ENCODE data around the gene ACKR4.

The ACKR4 gene

GRCh38 chr3:132629928-132630327 is 32.9 kb downstream of the ACKR4 start:
- Histone ChIP-seq H3K27me3 (ENCODE audit: insufficient read depth, low read length, poor library complexity) (no peaks in the 10 kb centered on the region), H3K4me1 (ENCODE audit: insufficient read depth, low read length) (no peaks in the 10 kb centered on the region), H4K20me1 (ENCODE audit: insufficient read depth, low read length) (no peaks in the 10 kb centered on the region), H2AFZ (ENCODE audit: low read depth, low read length) (no peak overlapping the region), H3K4me3 (ENCODE audit: low read depth in 1 of 2, low read length in 2 of 2) (no peak overlapping the region), H3K27ac (ENCODE audit: low read length) (no peak overlapping the region), H3K79me2 (ENCODE audit: insufficient read depth, low read length) (no peaks in the 10 kb centered on the region), H3K9me3 (ENCODE audit: insufficient read depth, low read length, severe bottlenecking) (no peaks in the 10 kb centered on the region), H3K4me2 (ENCODE audit: insufficient read depth, low read length) (no peak overlapping the region), H3K36me3 (ENCODE audit: insufficient read depth, low read length) (peaks cover 13% of the 10 kb centered on the region; the same call in 1 of the 2 replicates), H3K9ac (ENCODE audit: low read depth, low read length) (no peak overlapping the region)
- ATAC-seq (ENCODE audit: insufficient read depth, low read depth) (no peak), DNase-seq (no peak)
- TF ChIP-seq EZH2 (IDR thresholded peaks at IDR 0.05; ENCODE audit: borderline replicate concordance, low read depth, low read length, severe bottlenecking) (no peak), CTCF (IDR thresholded peaks at IDR 0.05; ENCODE audit: borderline replicate concordance, extremely low read depth, low read length, poor library complexity, severe bottlenecking) (no peak)

GRCh38 chr3:132630612-132631011 is 33.5 kb downstream of the ACKR4 start:
- DNase-seq, result no peak
- peaks cover 12% of the 10 kb centered on the region; the same call in 1 of the 2 replicates for H3K36me3 ChIP-seq (ENCODE audit: insufficient read depth, low read length)
- no peak overlapping the region for H3K4me3 ChIP-seq (ENCODE audit: low read depth in 1 of 2, low read length in 2 of 2)
- no peak overlapping the region for H3K27ac ChIP-seq (ENCODE audit: low read length)
- no peaks in the 10 kb centered on the region for H3K79me2 ChIP-seq (ENCODE audit: insufficient read depth, low read length)
- TF ChIP-seq EZH2 (IDR thresholded peaks at IDR 0.05; ENCODE audit: borderline replicate concordance, low read depth, low read length, severe bottlenecking), result no peak
- no peak for TF ChIP-seq CTCF (IDR thresholded peaks at IDR 0.05; ENCODE audit: borderline replicate concordance, extremely low read depth, low read length, poor library complexity, severe bottlenecking)
- no peaks in the 10 kb centered on the region for H4K20me1 ChIP-seq (ENCODE audit: insufficient read depth, low read length)
- H2AFZ ChIP-seq (ENCODE audit: low read depth, low read length), result no peak overlapping the region
- ATAC-seq (ENCODE audit: insufficient read depth, low read depth), result no peak
- no peaks in the 10 kb centered on the region for H3K9me3 ChIP-seq (ENCODE audit: insufficient read depth, low read length, severe bottlenecking)
- H3K4me2 ChIP-seq (ENCODE audit: insufficient read depth, low read length), result no peak overlapping the region
- H3K4me1 ChIP-seq (ENCODE audit: insufficient read depth, low read length), result no peaks in the 10 kb centered on the region
- no peak overlapping the region for H3K9ac ChIP-seq (ENCODE audit: low read depth, low read length)
- no peaks in the 10 kb centered on the region for H3K27me3 ChIP-seq (ENCODE audit: insufficient read depth, low read length, poor library complexity)

GRCh38 chr3:132635052-132635451 is 38.0 kb downstream of the ACKR4 start:
- H2AFZ ChIP-seq (ENCODE audit: low read depth, low read length), result no peak overlapping the region
- DNase-seq (no peak), ATAC-seq (ENCODE audit: insufficient read depth, low read depth) (no peak)
- H4K20me1 ChIP-seq (ENCODE audit: insufficient read depth, low read length), result no peaks in the 10 kb centered on the region
- H3K27ac ChIP-seq (ENCODE audit: low read length), result no peak overlapping the region
- H3K4me1 ChIP-seq (ENCODE audit: insufficient read depth, low read length), result no peaks in the 10 kb centered on the region
- TF ChIP-seq CTCF (IDR thresholded peaks at IDR 0.05; ENCODE audit: borderline replicate concordance, extremely low read depth, low read length, poor library complexity, severe bottlenecking), result no peak
- no peak for TF ChIP-seq EZH2 (IDR thresholded peaks at IDR 0.05; ENCODE audit: borderline replicate concordance, low read depth, low read length, severe bottlenecking)
- no peaks in the 10 kb centered on the region for H3K27me3 ChIP-seq (ENCODE audit: insufficient read depth, low read length, poor library complexity)
- no peaks in the 10 kb centered on the region for H3K79me2 ChIP-seq (ENCODE audit: insufficient read depth, low read length)
- peaks cover 12% of the 10 kb centered on the region for H3K36me3 ChIP-seq (ENCODE audit: insufficient read depth, low read length)
- H3K4me2 ChIP-seq (ENCODE audit: insufficient read depth, low read length), result no peak overlapping the region
- H3K9ac ChIP-seq (ENCODE audit: low read depth, low read length), result no peak overlapping the region
- H3K4me3 ChIP-seq (ENCODE audit: low read depth in 1 of 2, low read length in 2 of 2), result no peak overlapping the region
- H3K9me3 ChIP-seq (ENCODE audit: insufficient read depth, low read length, severe bottlenecking), result no peaks in the 10 kb centered on the region

GRCh38 chr3:132637590-132637989 is 40.5 kb downstream of the ACKR4 start:
- Histone ChIP-seq H3K4me1 (ENCODE audit: insufficient read depth, low read length) (no peaks in the 10 kb centered on the region), H3K36me3 (ENCODE audit: insufficient read depth, low read length) (peaks cover 12% of the 10 kb centered on the region), H3K9ac (ENCODE audit: low read depth, low read length) (no peak overlapping the region), H3K27me3 (ENCODE audit: insufficient read depth, low read length, poor library complexity) (no peaks in the 10 kb centered on the region), H3K27ac (ENCODE audit: low read length) (no peak overlapping the region), H3K4me2 (ENCODE audit: insufficient read depth, low read length) (no peak overlapping the region), H3K4me3 (ENCODE audit: low read depth in 1 of 2, low read length in 2 of 2) (no peak overlapping the region), H4K20me1 (ENCODE audit: insufficient read depth, low read length) (no peaks in the 10 kb centered on the region), H3K79me2 (ENCODE audit: insufficient read depth, low read length) (no peaks in the 10 kb centered on the region), H3K9me3 (ENCODE audit: insufficient read depth, low read length, severe bottlenecking) (no peaks in the 10 kb centered on the region), H2AFZ (ENCODE audit: low read depth, low read length) (no peak overlapping the region)
- DNase-seq, result no peak
- no peak for TF ChIP-seq EZH2 (IDR thresholded peaks at IDR 0.05; ENCODE audit: borderline replicate concordance, low read depth, low read length, severe bottlenecking)
- TF ChIP-seq CTCF (IDR thresholded peaks at IDR 0.05; ENCODE audit: borderline replicate concordance, extremely low read depth, low read length, poor library complexity, severe bottlenecking), result no peak
- ATAC-seq (ENCODE audit: insufficient read depth, low read depth), result no peak

All from DND-41 (cell line).